ENCODE results near the gene MARCHF5.
"Not testable (repeated sequence)": the region's sequence is repeated elsewhere in the genome, so short reads cannot be mapped to it uniquely, and the experiment has no call there.

Gene MARCHF5

GRCh38 chr10:92327445-92328433 is 36.8 kb downstream of the MARCHF5 start:
- no peak for TF ChIP-seq CTCF (IDR thresholded peaks at IDR 0.05; ENCODE audit: insufficient read depth, low read depth, low read length, missing control alignments)
- no peak overlapping the region for H3K4me3 ChIP-seq (ENCODE audit: low read length)
- DNase-seq (ENCODE audit: low read depth) = peak; percentile 57

GRCh38 chr10:92328993-92329392 is 38.0 kb downstream of the MARCHF5 start:
- H3K4me3 ChIP-seq (ENCODE audit: low read length) = no peak overlapping the region
- DNase-seq (ENCODE audit: low read depth) = peak; percentile 90
- no peak for TF ChIP-seq CTCF (IDR thresholded peaks at IDR 0.05; ENCODE audit: insufficient read depth, low read depth, low read length, missing control alignments)

- peak; percentile 88 for DNase-seq (ENCODE audit: low read depth)
- not testable (repeated sequence) for H3K4me3 ChIP-seq (ENCODE audit: low read length)
Measured at GRCh38 chr10:92329927-92330326, 39.0 kb downstream of the MARCHF5 start.

GRCh38 chr10:92342796-92343195 is 51.8 kb downstream of the MARCHF5 start:
- H3K4me3 ChIP-seq (ENCODE audit: low read length) = no peak overlapping the region
- peak; percentile 50 for DNase-seq (ENCODE audit: low read depth)
- no peak for TF ChIP-seq CTCF (IDR thresholded peaks at IDR 0.05; ENCODE audit: insufficient read depth, low read depth, low read length, missing control alignments)

- not testable (repeated sequence) for DNase-seq (ENCODE audit: low read depth); H3K4me3 ChIP-seq (ENCODE audit: low read length)
Measured at GRCh38 chr10:92345575-92345974, 54.6 kb downstream of the MARCHF5 start.

GRCh38 chr10:92347035-92347676 is 56.2 kb downstream of the MARCHF5 start:
- not testable (repeated sequence) for DNase-seq (ENCODE audit: low read depth); H3K4me3 ChIP-seq (ENCODE audit: low read length)

- TF ChIP-seq CTCF (IDR thresholded peaks at IDR 0.05; ENCODE audit: insufficient read depth, low read depth, low read length, missing control alignments) = no peak
- no peak overlapping the region for H3K4me3 ChIP-seq (ENCODE audit: low read length)
- no peak for DNase-seq (ENCODE audit: low read depth)
Measured at GRCh38 chr10:92350411-92350810, 59.4 kb downstream of the MARCHF5 start.

- DNase-seq (ENCODE audit: low read depth) = no peak
- H3K4me3 ChIP-seq (ENCODE audit: low read length) = no peak overlapping the region
- no peak for TF ChIP-seq CTCF (IDR thresholded peaks at IDR 0.05; ENCODE audit: insufficient read depth, low read depth, low read length, missing control alignments)
Measured at GRCh38 chr10:92354587-92354986, 63.6 kb downstream of the MARCHF5 start.
